Lower leg skin (tissue), 3 donors: ENCODE data around the gene SPEF1.

Experiments used
- POLR2A ChIP-seq, 2 donors: fragments of 450-650 bp; IDR thresholded peaks; one replicate each; pipeline ENCODE4 v1.6.1; 2016 to 2017; ENCODE audit warnings: antibody characterized with exemption in 2 of 2, mild to moderate bottlenecking in 1 of 2, moderate library complexity in 1 of 2
- TF ChIP-seq, protein P1 (sequence below), 3 donors: fragments of 450-650 bp; IDR thresholded peaks; one replicate each; pipeline ENCODE4 v1.5.1; 2016; ENCODE audit warnings: antibody characterized with exemption in 3 of 3, mild to moderate bottlenecking in 3 of 3, moderate library complexity in 2 of 3

DNA sequence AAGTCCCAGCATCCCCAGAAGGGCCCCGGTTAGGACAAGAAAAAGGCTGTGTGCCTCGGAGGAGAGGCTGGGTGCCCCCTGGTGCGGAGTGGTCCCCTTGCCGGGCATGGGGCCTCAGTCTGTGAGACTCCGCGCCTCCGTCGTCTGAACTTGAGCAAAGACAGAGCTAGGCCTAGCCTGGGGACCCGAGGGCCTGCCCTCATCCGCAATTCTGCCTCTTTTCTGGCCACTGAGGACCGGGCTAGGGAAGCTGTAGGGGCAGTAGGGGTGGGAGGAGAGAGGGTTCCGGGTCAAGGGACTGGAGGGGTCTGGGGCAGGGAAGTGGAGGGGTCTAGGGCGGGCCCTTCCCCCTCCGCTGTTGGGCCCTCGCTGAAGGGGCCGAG, 49.3 kb downstream of the SPEF1 start:
- no peak for TF ChIP-seq POLR2A (IDR thresholded peaks at IDR 0.05)
- TF ChIP-seq, protein P1, sequence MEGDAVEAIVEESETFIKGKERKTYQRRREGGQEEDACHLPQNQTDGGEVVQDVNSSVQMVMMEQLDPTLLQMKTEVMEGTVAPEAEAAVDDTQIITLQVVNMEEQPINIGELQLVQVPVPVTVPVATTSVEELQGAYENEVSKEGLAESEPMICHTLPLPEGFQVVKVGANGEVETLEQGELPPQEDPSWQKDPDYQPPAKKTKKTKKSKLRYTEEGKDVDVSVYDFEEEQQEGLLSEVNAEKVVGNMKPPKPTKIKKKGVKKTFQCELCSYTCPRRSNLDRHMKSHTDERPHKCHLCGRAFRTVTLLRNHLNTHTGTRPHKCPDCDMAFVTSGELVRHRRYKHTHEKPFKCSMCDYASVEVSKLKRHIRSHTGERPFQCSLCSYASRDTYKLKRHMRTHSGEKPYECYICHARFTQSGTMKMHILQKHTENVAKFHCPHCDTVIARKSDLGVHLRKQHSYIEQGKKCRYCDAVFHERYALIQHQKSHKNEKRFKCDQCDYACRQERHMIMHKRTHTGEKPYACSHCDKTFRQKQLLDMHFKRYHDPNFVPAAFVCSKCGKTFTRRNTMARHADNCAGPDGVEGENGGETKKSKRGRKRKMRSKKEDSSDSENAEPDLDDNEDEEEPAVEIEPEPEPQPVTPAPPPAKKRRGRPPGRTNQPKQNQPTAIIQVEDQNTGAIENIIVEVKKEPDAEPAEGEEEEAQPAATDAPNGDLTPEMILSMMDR (IDR thresholded peaks at IDR 0.05): no peak
